Smooth muscle cell (in vitro differentiated cells): Measurements from ENCODE around the gene LDLRAD4. TPM values are rescaled to one million over a fixed set of nuclear protein-coding genes. Genes with fewer than 3 reads are reported as not detected.

Experiments used
- DNase-seq: peaks from one replicate; lab custom pipeline; 2025; ENCODE audit not compliant: unreplicated experiment; lab: John Stamatoyannopoulos, UW
- H2AFZ ChIP-seq: fragments of 200-600 bp; sonication (generic); 2 replicates; pipeline ENCODE4 v1.6.0; 2016; ENCODE audit warnings: antibody characterized with exemption, low read depth, mild to moderate bottlenecking
- H3F3A ChIP-seq: fragments of 200-600 bp; sonication (generic); 2 replicates; pipeline ENCODE4 v1.6.0; 2017; ENCODE audit warnings: antibody characterized with exemption, low read depth
- H3K27ac ChIP-seq: fragments of 200-600 bp; sonication (generic); 2 replicates; pipeline ENCODE4 v1.5.1; 2016; ENCODE audit warnings: low read depth, mild to moderate bottlenecking
- H3K27me3 ChIP-seq: fragments of 200-600 bp; sonication (generic); 2 replicates; pipeline ENCODE4 v1.6.1; 2016; ENCODE audit warnings: low read depth, mild to moderate bottlenecking
- H3K36me3 ChIP-seq: fragments of 200-600 bp; sonication (generic); 2 replicates; pipeline ENCODE4 v1.5.1; 2016; ENCODE audit warnings: low read depth
- H3K4me1 ChIP-seq: fragments of 200-600 bp; sonication (generic); 2 replicates; pipeline ENCODE4 v1.5.1; 2016; ENCODE audit warnings: low read depth
- H3K4me2 ChIP-seq: fragments of 200-600 bp; sonication (generic); 2 replicates; pipeline ENCODE4 v1.6.0; 2016; ENCODE audit warnings: mild to moderate bottlenecking
- H3K4me3 ChIP-seq: fragments of 200-600 bp; sonication (generic); 2 replicates; pipeline ENCODE4 v1.5.1; 2016; ENCODE audit warnings: mild to moderate bottlenecking
- H3K79me2 ChIP-seq: fragments of 200-600 bp; sonication (generic); 2 replicates; pipeline ENCODE4 v1.6.0; 2016; ENCODE audit warnings: low read depth, mild to moderate bottlenecking
- H3K9ac ChIP-seq: fragments of 200-600 bp; sonication (generic); 2 replicates; pipeline ENCODE4 v1.6.0; 2016; ENCODE audit warnings: low read depth
- H3K9me3 ChIP-seq: fragments of 200-600 bp; sonication (generic); replicated peaks from 2 replicates; pipeline ENCODE4 v1.5.1; 2016; ENCODE audit warnings: low read depth
- H4K20me1 ChIP-seq: fragments of 200-600 bp; sonication (generic); 2 replicates; pipeline ENCODE4 v1.6.0; 2016; ENCODE audit warnings: low read depth
- WGBS: methylation state at CpG from one replicate; pipeline ENCODE4 v1.1.7; 2016; ENCODE audit warnings: low lambda C conversion rate; 5-methylcytosine and 5-hydroxymethylcytosine counted together
- polyA plus RNA-seq: library from polyadenylated mRNA; unstranded; fragments of >200 nt; fragmentation: Nextera tagmentation; extraction: Ambion mirVana; gene quantifications from 2 replicates; pipeline ENCODE4 v1.2.1, GENCODE V29; 2016
- total RNA-seq: library from RNA; depleted of rRNA; stranded (reverse); fragments of >200 nt; gene quantifications from 2 replicates; pipeline ENCODE4 v1.2.3, GENCODE V29; 2014
- TF ChIP-seq, protein P1 (sequence below): fragments of 200-600 bp; sonication (generic); IDR thresholded peaks from 2 replicates; pipeline ENCODE4 v1.5.1; 2017; ENCODE audit warnings: borderline replicate concordance, mild to moderate bottlenecking, antibody characterized with exemption; ENCODE audit not compliant: insufficient read depth, poor library complexity, severe bottlenecking

Gene LDLRAD4
- total and polyA plus RNA-seq, 2 experiments from 2014 or later: 36.2 to 48.3 TPM

DNA sequence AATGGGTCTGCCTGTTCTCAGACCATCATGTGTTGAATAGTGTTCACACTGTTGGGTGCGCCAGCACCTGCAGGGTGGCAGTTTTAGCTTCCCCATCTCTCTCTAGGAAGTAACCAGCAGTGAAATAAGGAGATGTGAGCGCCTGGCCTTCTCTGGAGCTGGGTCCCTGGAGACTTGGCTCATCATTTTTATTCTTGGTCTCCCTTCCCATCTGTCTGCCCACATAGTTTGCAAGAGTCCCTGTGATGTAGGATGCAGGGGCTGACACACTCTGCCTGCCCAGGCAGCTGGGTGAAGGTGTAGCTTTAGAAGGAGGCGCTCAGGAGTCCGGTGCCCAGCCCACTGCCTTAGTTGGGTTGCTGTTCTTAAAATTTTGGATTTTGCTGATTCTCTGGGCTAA lies 172.2 kb downstream of the LDLRAD4 start:
- Histone ChIP-seq H3K9ac (no peak overlapping the region), H3K36me3 (no peaks in the 10 kb centered on the region), H3K79me2 (peaks cover 47% of the 10 kb centered on the region), H3K4me2 (no peak overlapping the region), H3K4me1 (peaks cover 6% of the 10 kb centered on the region), H2AFZ (no peak overlapping the region), H3K27ac (no peak overlapping the region), H4K20me1 (peaks cover 5% of the 10 kb centered on the region), H3K4me3 (no peak overlapping the region), H3K27me3 (no peaks in the 10 kb centered on the region), H3F3A (peaks cover 5% of the 10 kb centered on the region), H3K9me3 (no peaks in the 10 kb centered on the region)
- DNase-seq: no peak
- TF ChIP-seq, protein P1, sequence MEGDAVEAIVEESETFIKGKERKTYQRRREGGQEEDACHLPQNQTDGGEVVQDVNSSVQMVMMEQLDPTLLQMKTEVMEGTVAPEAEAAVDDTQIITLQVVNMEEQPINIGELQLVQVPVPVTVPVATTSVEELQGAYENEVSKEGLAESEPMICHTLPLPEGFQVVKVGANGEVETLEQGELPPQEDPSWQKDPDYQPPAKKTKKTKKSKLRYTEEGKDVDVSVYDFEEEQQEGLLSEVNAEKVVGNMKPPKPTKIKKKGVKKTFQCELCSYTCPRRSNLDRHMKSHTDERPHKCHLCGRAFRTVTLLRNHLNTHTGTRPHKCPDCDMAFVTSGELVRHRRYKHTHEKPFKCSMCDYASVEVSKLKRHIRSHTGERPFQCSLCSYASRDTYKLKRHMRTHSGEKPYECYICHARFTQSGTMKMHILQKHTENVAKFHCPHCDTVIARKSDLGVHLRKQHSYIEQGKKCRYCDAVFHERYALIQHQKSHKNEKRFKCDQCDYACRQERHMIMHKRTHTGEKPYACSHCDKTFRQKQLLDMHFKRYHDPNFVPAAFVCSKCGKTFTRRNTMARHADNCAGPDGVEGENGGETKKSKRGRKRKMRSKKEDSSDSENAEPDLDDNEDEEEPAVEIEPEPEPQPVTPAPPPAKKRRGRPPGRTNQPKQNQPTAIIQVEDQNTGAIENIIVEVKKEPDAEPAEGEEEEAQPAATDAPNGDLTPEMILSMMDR: no peak
- 100% methylated on average over 4 of the region's 4 CpGs for WGBS

DNA sequence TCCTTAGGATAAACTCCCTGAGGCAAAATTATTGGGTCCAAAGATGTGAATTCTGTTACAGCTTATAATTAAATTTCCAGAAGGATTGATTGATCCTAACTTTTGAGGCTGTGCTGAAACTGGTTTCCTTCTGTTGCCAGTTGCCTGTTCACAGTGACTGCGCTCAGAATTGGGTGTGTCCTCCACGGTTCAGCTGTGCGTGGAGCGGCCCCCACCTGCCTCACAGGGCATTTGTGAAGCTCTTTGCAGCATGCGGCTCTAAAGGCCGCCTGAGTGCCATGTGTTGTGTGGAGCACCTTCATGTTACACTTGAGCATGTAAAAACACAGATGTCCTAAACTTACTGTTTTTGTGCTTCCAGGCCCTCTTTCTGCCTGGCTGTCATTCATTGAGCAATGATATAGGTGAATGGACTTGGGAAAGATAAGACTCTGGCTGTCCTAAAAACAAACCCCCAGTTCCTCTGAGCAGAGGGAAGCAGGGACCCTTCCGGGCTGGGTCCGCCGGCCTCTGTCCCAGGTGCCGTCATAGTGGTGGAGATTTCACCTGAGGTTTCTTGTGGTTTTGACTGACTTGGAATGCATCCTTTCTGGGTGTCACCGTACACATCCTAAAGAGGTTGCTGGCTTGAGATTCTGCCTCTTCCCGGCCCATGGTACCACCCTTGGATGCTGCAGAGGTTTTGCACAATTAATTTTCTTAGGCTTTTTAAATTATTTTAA lies 173.6 kb downstream of the LDLRAD4 start:
- Histone ChIP-seq H3K9me3 (no peaks in the 10 kb centered on the region), H2AFZ (no peak overlapping the region), H3K4me1 (peaks cover 6% of the 10 kb centered on the region), H3K4me3 (no peak overlapping the region), H3K27ac (no peak overlapping the region), H3K9ac (no peak overlapping the region), H4K20me1 (peaks cover 5% of the 10 kb centered on the region), H3K4me2 (no peak overlapping the region), H3K79me2 (peaks cover 42% of the 10 kb centered on the region), H3F3A (peaks cover 5% of the 10 kb centered on the region), H3K36me3 (no peaks in the 10 kb centered on the region), H3K27me3 (no peaks in the 10 kb centered on the region)
- 95% methylated on average over 12 of the region's 12 CpGs for WGBS
- no peak for DNase-seq
- TF ChIP-seq, protein P1: no peak

DNA sequence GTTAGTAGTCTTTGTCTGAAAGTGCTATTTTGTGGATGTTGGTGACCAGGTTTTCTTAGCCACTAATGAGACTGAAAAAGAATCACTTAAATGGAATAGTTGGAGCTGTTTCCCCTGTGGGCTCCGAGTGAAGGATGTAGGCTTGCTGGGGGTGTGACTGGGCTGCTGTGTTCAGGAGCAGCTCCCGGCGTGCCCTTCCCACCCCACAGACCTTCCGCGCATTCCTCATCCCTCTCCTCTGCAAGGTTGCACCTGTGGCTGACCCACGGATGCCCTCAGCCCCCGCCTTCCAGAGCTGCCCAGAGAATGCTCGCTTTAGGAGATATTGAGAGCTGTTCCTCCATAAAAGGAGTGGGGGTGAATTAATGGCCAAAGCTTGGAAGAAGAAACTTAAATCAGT lies 174.3 kb downstream of the LDLRAD4 start:
- 85% methylated on average over 8 of the region's 8 CpGs for WGBS
- peaks cover 11% of the 10 kb centered on the region for H4K20me1 ChIP-seq
- H3K4me2 ChIP-seq: no peak overlapping the region
- H3K9me3 ChIP-seq: no peaks in the 10 kb centered on the region
- TF ChIP-seq, protein P1: no peak
- no peaks in the 10 kb centered on the region for H3K27me3 ChIP-seq
- H3K79me2 ChIP-seq: peaks cover 46% of the 10 kb centered on the region
- no peak overlapping the region for H3K9ac ChIP-seq
- DNase-seq: no peak
- no peak overlapping the region for H2AFZ ChIP-seq
- H3K27ac ChIP-seq: no peak overlapping the region
- no peak overlapping the region for H3K4me3 ChIP-seq
- H3K4me1 ChIP-seq: peaks cover 6% of the 10 kb centered on the region
- H3F3A ChIP-seq: peaks cover under 1% of the 10 kb centered on the region
- H3K36me3 ChIP-seq: no peaks in the 10 kb centered on the region

DNA sequence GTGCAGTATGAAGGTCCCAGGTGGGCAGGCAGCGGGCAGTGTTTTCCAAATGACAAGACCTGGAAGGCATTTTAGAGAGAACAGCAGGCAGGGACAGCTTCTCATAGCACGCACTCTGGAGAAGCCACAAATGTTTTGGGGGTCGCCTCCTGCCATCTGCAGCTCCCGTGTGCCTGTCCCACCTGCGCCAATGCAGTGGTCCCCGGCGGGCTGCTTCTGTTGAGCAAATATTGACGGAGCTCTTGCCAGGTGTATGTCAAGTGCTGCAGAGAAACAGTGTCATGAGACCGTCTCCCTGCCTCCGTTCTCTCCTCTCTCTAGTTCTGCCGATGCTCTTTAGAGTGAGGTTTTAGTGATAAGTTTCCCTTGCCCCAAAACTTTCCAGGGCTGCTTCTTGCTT lies 174.8 kb downstream of the LDLRAD4 start:
- Histone ChIP-seq H3K4me3 (no peak overlapping the region), H2AFZ (no peak overlapping the region), H3K4me1 (peaks cover 5% of the 10 kb centered on the region), H3K36me3 (no peaks in the 10 kb centered on the region), H3K9me3 (no peaks in the 10 kb centered on the region), H3K27ac (no peak overlapping the region), H3K4me2 (no peak overlapping the region), H3K79me2 (peaks cover 50% of the 10 kb centered on the region), H3F3A (no peaks in the 10 kb centered on the region), H3K9ac (no peak overlapping the region), H4K20me1 (peaks cover 15% of the 10 kb centered on the region), H3K27me3 (no peaks in the 10 kb centered on the region)
- no peak for DNase-seq
- 91% methylated on average over 11 of the region's 11 CpGs for WGBS
- TF ChIP-seq, protein P1: no peak
